Stimulated activated CD8-positive, alpha-beta memory T cell treated with anti-CD3 and anti-CD28 coated beads, Interleukin-15, amount 100 ng/mL, for 24 hours (primary cell): ENCODE measurements around the gene PDE4C.

Source experiments
- DNase-seq: peaks from one replicate; pipeline ENCODE4 v3.0.0-alpha.2; 2020; ENCODE audit warnings: low read depth

The PDE4C gene

DNA sequence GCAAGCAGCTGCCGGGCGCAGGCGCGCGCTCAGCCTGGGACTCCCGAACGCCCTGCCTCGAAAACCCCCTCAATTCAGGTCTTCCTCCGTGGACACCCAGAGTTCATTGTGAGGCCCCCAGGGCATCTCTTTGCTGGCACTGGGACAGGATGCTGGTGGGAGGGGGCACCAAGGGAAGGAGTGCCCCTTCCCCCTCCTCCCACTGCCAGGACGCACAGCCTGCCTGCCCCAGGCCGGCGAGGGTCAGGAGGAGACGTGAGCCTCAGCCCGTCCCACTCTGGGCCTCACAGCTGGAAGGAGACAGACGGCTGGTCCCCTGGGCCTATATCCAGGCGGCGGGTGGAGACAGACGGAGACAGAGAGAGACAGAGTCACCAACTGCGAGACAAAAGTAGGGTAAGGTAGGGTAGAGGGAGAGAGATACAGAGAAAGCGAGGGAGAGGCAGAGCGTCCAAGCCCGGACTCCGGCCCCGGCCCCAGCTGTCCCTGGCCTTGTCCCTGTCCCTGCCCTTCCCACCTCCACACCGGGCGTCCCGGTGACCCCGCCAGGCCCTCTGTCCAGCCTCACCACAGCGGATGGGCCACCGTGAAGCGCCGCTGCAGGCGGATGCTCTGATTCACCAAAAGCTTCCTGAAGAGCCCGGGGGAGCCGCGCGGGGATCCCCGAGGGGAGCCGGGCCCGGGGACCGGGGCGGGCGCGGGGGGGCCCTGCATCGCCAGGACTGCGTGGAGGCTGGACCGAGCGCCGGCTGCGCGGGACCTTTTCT is at the start of gene PDE4C:
Gene PDE4C, minus strand, starts transcription at position 737 of the 767 bp plus-strand sequence. Its CDS starts 23 bp downstream, at position 714.
- no peak for DNase-seq

DNA sequence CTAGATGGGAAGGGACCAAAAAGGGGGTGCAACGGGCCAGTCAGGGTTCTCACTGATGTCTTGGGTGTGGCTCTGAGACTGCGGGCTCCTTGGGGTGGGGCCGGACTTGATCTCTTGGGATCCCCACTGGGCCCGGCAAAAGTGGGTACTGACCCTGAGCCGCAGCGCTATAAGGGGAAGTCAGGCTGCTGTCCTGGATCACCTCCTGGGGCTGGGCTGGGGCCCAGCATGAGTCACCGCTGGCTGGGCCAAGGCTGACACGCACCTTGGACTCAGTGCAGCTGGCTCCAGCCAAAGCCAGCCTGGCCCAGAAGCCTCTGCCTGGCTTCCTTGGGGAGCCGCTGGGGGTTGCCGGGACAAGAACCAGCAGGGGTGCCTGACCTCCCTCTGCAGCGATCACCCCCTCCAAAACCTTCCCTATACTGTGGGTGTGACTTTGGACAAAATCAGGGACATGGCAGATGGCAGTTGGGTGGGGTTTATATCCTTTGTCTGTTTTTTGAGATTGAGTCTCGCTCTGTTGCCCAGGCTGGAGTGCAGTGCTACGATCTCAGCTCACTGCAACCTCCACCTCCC is 48.6 kb upstream of the PDE4C start:
- DNase-seq = no peak

DNA sequence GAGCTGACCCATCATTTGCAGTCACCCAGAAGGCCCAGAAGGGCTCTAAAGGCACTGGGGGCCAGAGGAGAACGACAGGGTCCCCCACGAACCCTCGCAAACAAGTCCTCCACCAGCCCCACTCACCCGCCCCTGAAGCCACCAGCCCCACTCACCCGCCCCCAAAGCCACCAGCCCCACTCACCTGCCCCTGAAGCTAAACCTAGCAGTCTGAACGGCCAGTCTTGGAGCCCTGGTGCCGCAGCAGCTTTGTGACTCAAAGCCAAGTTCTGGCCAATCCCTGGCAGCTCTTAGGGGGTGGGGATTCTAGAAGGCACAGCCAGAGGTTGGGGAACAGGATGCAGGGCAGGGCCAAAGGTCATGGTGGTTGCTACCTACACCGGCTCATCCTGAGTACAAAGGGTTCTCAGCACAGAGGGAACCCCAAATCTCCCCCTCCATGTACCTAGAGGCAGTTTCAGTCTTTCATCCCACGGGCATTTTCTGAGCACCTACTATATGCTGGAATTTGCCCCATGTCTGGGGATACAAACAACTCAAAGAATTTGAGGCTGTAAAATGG is 48.1 kb upstream of the PDE4C start, which contains the start of gene IQCN:
Gene IQCN, minus strand, starts transcription at position 234 of the 562 bp plus-strand sequence. CDS start 4,974 bp downstream, outside the sequence.
- no peak for DNase-seq

DNA sequence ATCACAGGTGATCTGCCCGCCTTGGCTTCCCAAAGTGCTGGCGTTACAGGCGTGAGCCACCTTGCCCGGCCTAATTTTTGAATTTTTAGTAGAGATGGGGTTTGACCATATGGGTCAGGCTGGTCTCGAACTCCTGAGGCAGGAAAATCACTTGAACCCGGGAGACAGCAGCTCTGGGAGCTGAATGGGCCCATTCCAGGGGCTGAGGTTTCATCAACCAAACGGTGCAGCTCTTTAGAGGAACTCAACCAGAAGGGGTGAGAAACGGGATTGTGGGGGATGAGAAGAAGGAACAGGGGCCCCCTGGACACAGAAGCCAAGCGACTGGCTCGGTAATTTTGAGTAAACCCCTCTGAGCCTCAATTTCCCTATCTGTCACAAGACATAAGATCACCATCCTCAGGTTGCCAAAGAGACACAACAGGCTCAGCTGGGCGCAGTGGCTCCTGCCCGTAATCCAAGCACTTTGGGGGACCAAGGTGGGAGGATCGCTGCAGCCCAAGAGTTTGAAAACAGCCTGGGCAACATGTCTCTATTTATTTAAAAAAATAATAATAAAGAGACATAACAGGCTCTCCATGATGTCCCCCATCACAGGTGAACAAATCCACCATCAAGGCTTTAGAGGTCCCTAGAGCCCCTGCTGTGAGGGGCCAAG is 47.5 kb upstream of the PDE4C start:
- no peak for DNase-seq

DNA sequence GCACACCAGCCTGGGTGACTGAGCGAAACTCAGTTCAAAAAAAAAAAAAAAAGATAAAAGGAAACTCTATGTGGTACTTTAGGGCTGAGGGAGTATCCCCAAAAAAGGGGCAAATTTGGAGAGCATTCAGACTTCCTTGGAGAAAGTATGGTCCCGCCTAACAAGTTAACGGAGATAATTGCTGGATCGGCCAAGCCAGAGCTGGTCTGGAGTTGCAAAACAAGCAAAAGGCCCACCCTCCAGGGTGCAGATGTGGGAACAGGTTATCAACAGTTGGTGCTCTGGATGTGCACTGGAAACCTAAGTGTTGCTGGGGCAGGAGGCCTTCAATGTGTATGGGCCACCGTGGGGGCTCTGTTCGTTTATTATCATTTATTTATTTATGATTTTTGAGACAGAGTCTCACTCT is 45.2 kb upstream of the PDE4C start:
- no peak for DNase-seq

DNA sequence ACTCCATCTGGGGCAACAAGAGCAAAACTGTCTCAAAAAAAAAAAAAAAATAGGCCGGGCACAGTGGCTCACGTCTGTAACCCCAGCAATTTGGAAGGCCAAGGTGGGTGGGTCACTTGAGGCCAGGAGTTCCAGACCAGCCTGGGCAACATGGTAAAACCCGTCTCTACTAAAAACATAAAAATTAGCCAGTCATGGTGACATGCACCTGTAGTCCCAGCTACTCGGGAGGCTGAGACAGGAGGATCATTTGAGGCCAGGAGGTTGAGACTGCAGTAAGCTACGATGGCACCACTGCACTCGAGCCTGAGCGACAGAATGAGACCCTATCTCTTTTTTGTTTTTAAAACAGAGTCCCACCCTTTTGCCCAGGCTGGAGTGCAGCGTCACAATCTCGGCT is 44.1 kb upstream of the PDE4C start:
- DNase-seq = no peak

DNA sequence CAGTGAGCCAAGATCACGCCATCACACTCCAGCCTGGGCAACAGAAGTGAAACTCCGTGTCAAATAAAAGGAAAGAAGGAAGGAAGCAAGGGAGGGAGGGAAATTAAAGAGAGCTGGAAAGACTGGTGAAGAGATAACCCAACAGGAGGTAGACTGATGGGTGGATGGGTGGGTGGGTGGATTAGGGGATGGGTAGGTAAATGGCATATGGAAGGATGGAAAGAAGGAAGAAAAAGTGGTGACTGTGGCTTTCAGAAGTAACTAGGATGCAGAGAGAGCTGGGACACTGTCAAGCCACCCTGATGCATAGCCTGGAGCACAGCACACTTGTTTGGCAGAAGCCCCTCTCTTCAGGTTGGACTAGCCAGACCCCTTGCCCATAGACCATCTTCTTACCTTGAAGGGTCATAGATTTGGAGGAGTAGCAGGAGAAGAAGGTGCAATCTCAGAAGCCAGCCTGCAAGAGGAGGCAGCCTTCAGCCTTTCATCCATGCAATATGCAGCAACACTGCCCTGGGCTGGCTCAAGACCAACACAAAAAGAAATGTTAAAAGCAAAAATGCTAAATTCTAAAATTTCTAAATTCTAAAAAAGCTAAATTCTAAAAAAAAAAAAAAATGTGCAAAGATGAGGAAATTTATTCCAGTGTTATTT is 43.0 kb upstream of the PDE4C start:
- no peak for DNase-seq

DNA sequence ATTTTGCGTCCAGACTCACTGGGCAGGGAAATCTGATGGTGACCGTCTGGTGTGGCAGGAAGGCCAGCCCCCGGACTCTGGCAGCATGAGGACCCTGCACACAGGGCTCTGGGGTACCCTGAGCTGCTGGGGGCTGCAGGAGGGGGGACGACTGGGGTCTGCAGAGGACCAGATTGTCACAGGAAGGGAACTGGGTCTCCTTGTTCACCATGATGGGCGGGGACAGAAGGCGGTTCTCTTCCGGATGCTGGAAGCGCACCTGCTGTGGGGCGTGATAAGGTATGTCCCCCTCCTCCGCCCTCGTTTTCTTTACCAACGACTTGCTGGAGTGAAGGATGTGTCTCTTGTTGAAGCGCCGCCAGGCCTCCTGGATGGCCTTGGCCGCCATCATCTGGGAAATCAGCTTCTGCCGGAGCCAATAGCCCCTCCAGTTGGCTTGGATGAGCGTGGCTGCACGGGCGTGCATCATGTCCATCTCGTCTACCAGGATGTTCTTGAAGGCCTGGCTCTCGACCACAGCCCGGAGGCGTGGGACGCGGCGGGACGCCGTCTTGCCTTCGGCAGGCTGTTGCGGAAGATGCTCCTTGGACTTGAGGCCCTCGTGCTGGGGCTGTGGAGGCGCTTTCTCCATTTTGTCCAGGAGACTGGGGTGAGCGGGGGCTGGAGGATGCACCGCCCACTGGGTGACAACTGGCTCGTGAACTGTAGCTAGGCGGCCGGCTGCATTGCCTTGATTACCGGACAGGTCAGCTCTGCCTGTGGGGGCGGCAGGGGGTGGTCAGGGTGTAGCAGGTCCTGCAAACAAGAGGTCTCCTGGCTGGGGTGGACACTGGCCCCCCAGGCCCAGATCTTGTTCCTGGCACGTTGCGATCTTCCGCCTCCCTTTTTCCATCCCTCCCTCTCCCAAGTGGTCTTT is 40.8 kb upstream of the PDE4C start:
- DNase-seq = no peak

DNA sequence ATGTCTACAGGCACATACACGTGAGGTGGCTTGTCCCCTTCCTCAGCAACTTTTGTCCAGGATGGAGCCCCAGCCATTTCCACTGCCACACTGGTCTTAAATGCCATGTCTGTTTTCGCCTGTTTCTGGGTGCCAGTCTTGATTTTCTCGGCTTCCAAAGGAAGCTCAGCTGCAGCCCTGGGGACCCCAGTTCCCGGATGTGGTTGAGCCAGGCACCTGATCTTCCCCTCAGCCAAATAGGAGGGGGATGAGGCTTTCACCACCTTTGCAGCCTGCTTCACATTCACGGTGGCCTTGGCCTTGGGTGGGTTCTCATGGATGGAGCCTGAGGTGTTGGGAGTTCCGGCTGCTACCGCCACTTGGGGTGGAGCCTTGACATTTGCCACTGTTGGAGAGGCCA is 39.3 kb upstream of the PDE4C start:
- no peak for DNase-seq

DNA sequence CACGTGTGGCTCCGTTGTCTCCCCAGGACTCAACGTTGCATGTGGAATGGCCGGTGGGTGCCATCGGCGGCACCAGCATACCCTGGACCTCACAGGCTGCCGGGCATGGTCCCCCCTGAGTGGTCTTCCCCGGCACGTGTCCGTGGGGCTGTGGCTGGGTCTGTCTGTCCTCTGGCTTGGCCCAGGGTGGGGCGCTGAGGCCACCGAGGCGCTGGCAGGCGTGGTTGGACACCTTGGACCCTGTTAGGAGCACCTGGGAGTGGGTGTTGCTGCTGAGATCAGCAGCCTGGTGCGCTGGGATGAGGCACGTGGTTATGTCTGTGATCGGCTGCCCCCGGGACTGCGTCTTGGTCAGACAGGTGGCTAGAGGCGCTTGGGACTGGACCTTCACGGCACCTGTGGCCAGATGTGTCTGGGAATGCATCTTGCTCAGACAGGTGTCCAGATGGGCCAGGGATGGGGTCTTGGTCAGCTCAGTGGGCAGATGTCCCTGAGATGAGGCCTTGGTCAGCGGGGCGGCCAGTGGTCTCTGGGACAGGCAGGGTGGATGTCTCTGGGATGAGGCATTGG is 38.8 kb upstream of the PDE4C start:
- no peak for DNase-seq

DNA sequence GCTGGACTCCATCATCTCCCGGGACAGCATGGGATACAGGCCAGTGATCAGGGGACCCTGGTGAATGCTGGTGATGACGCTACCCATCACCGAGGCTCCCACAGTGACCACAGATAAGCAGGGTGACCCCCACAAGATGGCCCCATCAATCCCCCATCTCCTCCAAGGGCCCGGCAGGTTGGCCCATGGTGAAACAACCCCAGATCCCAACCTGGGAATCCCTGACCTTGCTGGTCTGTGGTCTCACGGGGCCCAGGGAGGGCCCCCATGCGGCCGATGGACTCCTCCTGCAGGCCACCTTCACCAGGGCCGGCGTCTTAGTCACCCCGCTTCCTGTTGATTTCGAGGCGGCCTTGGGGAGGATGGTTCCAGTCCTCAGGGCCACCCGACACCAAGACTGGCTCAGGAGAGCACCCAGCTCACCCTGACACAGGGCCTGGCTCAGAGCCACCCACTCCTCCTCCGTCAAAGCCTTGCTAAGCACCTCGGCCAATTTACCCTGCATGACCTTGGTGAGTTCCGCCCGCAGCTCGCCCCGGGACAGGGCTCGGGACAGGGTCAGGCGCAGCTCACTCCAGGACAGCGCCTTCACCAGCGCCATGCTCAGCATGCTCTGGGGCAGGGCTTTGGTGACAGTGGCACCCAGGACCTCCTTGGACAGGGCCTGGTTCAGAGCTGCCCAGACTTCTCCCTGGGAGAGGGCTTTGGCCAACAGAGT is 38.1 kb upstream of the PDE4C start:
- DNase-seq = no peak

DNA sequence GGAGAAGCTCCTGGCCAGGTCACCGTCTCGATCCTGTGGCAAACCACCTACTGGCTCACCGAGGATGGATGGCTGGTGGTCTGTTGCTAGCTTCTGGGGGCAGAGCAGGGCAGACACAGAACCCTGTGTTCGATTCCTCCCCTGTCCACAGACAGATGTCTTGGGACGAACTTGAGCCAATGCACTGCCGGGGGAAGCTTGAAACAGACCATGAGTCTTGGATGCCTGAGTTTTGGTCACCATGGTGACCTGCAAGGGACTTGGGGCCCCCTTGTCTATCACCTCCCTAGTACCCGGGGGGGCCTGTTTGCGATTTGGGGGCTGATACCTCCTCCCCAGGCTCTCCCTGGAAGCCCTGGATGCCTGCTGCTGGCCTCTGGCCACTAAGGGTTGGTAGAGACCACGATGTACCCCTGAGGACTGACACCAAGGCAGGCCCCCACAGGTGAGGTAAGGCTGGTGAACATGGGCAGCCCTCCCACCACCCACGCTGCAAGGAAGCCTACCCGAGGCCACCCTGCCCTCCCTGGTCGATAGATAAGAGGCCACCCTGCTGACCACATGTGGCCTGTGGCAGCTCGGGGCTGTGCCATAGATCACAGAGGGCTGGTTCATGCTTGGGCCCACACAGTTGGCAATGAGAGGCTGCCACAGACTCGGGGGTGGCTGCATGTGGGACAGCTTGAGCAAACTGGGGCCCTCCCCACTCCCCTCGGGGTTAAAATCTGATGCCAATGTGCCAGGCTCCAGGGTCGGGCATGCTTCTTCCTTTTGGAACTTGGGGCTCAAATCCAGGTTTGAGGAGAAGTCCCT is 37.3 kb upstream of the PDE4C start:
- DNase-seq = no peak

DNA sequence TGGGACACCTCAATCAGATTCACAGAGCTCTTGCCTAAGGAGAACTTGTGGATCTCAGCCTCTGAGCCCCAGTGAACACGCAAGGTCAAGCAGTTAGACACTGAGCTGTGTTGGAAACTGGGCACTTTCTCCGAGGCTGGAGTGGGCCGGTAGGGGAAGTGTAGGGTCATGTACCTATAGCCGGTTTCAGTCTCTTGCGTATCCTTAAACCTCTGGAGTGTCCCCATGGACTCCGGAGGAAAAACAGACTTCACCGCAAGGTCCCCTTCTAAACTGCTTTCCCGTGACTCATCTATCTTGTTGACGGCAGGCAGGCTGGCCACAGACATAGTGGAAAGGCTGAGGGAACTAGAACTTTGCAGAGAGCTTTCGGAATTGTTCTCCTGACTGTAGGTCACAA is 36.7 kb upstream of the PDE4C start:
- no peak for DNase-seq

DNA sequence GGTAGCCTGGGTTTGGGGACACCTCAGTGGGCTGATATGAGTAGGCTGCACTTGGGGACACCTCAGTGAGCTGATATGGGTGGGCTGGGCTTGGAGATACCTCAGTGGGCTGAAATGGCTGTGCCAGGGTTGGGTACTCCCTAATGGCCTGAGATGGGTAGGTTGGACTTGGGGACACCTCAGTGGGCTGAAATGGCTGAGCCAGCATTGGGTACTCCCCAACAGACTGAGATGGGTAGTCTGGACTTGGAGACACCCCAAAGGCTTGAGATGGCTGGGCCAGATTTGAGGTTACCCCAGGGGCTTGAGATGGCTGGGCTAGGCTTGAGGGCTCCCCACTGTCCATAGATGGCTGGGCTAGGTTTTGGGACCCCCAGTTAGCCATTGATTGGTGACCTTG is 35.9 kb upstream of the PDE4C start:
- no peak for DNase-seq

DNA sequence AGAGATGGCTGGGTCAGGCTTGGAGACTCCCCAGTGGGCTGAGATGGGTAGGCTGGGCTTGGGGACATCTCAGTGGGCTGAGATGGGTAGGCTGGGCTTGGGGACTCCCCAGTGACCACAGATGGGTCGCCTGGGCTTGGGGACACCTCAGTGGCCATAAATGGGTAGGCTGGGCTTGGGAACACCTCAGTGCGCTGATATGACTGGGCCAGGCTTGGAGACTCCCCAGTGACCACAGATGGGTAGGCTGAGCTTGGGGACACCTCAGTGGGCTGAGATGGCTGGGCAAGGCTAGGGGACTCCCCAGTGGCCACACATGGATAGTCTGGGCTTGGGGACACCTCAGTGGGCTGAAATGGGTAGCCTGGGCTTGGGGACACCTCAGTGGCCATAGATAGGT is 35.2 kb upstream of the PDE4C start:
- no peak for DNase-seq

DNA sequence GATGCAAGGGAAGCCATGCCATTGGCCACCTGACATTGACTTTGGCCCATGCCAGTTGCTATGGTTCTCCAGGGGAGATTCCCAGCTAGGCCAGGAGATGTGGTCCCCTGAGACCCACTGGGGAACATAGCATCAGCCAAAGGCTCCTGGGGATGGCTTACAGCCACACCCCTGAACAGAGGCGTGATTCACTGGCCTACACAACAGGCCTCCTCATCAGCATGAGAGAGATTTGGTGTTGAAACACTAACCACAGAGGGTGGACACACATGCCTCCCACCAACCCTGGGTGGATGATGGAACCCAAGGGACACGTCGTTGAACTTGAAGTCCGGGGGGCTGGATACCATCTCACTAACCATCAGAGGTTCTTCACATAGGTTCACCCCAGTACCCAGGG is 33.7 kb upstream of the PDE4C start:
- no peak for DNase-seq

DNA sequence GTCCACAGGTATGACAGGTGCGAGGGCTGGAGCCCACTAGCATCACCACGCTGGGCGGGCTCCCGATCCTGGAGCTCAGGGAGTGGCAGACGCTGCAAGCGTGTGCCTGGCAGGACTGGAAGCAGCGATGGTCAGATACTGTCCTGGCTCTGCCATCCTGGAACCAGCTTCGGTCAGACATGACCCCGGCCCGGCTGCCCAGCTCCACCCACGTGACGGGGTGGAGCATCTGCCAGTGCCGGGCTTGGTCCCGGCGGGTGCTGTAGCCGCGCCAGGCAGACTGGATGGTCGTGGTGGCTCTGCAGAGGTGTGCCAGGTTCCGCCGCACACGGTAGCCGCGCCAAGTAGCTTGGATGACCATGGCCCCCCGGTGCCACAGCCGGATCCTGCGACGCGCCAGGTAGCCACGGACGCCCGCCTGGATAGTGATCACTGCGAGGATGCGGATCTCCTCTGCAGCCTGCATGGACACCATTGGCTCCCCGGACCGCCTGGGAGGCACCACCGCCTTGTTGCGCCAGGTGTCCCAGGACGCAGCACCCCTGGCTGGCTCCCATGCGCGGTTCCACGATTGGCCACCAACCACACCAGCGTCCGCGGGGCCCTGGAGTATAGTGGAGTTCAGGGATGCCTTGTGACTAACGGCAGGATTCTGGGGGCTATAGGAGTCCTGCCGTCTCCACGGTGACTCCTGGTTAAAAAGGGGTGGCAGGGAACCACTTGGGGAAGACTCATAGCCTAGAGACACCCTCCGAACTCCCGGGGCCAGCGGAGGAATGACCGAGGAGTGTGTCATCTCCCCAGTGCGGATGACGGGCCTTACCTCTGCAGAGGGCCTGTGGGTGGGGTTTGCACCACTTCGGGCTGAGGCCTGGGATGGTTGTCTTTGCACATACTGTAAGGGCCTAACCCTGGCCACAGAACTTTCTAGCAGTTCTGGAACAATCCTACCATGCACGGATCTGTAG is 31.5 kb upstream of the PDE4C start:
- no peak for DNase-seq
